ENCODE measurements around the gene PRTFDC1. TPM values are rescaled to one million over a fixed set of nuclear protein-coding genes. Genes with fewer than 3 reads are reported as not detected.

PRTFDC1 gene
- total and polyA plus RNA-seq, 3 experiments from 2014 or later = 1.3 to 1.6 (median 1.5) TPM

DNA sequence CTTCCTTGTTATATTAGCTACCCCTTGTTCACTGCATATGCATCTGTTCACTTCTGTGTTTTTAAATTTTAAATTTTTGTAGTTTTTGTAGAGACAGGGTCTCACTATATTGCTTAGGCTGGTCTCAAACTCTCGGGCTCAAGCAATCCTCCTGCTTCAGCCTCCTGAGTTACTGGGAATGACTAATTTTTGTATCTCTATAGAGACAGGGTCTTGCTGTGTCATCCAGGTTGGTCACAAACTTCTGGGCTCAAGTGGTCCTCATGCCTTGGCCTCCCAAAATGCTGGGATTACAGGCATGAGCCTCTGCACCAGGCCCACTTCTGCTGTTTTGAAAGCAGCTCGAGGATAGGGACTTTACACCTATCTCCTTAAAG, 64.6 kb downstream of the PRTFDC1 start:
- no peak for DNase-seq
- no peaks in the 10 kb centered on the region for H3K9me3 ChIP-seq (ENCODE audit: low read length)
- H3K27ac ChIP-seq (ENCODE audit: low read depth, low read length) = peak overlapping the region; percentile 46
- Mint-ChIP-seq H3K27ac (peak overlapping the region; percentile 72 to 99 (median 96)), H3K4me1 (peaks cover 65 to 95% (median 83%) of the 10 kb centered on the region in 3 donors), H3K36me3 (peaks cover 5 to 23% (median 10%) of the 10 kb centered on the region in 3 donors), H3K9me3 (no peaks in the 10 kb centered on the region), H3K27me3 (no peaks in the 10 kb centered on the region), H3K4me3 (peak overlapping the region; percentile 50 to 88 (median 80))
- H3K27me3 ChIP-seq (ENCODE audit: insufficient read depth, low read length, poor library complexity, severe bottlenecking) = no peaks in the 10 kb centered on the region
- H3K4me3 ChIP-seq (ENCODE audit: low read length) = peak overlapping the region; percentile 36
- POLR2A ChIA-PET = no interaction called here
- no peaks in the 10 kb centered on the region for H3K36me3 ChIP-seq (ENCODE audit: insufficient read depth, low read length)
- H3K4me1 ChIP-seq (ENCODE audit: insufficient read depth, low read length) = peaks cover 64% of the 10 kb centered on the region
- CTCF ChIA-PET = interaction anchor here (1.1 kb wide), 1 partner anchor 165 kb away, joined by 3 read pairs; no protein-coding TSS in a partner anchor

DNA sequence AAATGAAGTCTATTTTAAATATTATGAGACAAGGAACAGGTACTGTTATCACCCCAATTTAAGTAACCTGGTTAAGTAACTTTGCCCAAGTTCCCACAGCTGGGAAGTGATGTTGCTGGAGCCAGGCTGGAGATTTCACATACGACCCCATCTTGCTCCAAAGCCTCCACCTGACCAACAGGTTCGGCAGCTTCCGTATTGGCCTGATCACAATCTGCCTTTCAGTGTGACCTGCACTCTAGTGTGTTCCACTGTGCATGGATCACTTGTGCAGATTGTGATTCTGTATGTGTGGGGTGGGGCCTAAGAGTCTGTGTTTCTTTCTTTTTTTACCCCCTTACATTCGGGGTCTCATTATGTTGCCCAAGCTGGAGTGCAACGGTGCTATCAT, 66.1 kb downstream of the PRTFDC1 start:
- Histone ChIP-seq H3K9me3 (ENCODE audit: low read length) (no peaks in the 10 kb centered on the region), H3K27me3 (ENCODE audit: insufficient read depth, low read length, poor library complexity, severe bottlenecking) (no peaks in the 10 kb centered on the region), H3K4me1 (ENCODE audit: insufficient read depth, low read length) (peaks cover 79% of the 10 kb centered on the region), H3K36me3 (ENCODE audit: insufficient read depth, low read length) (no peaks in the 10 kb centered on the region), H3K4me3 (ENCODE audit: low read length) (no peak overlapping the region), H3K27ac (ENCODE audit: low read depth, low read length) (no peak overlapping the region)
- Mint-ChIP-seq H3K9me3 (no peaks in the 10 kb centered on the region), H3K4me1 (peaks cover 72 to 93% (median 84%) of the 10 kb centered on the region in 3 donors), H3K4me3 (peak overlapping the region in 5 of 7 donors; percentile 8 to 41 (median 26)), H3K36me3 (peaks cover 3 to 16% (median 10%) of the 10 kb centered on the region in 3 donors), H3K27ac (peak overlapping the region in 7 of 8 donors; percentile 63 to 97 (median 80)), H3K27me3 (no peaks in the 10 kb centered on the region)
- CTCF ChIA-PET = interaction anchor here (0.7 to 1.3 kb wide), 2 partner anchors 9 to 16 kb away, joined by 3 read pairs; no protein-coding TSS in a partner anchor
- DNase-seq = no peak
- POLR2A ChIA-PET = no interaction called here

GRCh38 chr10:24885551-24886289, 66.7 kb downstream of the PRTFDC1 start:
- no peaks in the 10 kb centered on the region for H3K27me3 ChIP-seq (ENCODE audit: insufficient read depth, low read length, poor library complexity, severe bottlenecking)
- H3K4me1 ChIP-seq (ENCODE audit: insufficient read depth, low read length) = peaks cover 84% of the 10 kb centered on the region
- H3K4me3 ChIP-seq (ENCODE audit: low read length) = no peak overlapping the region
- no peaks in the 10 kb centered on the region for H3K9me3 ChIP-seq (ENCODE audit: low read length)
- Mint-ChIP-seq H3K36me3 (peaks cover 2 to 14% (median 9%) of the 10 kb centered on the region in 3 donors), H3K4me1 (peaks cover 73 to 93% (median 88%) of the 10 kb centered on the region in 3 donors), H3K4me3 (peak overlapping the region in 4 of 7 donors; percentile 7 to 57 (median 19)), H3K27ac (peak overlapping the region; percentile 15 to 97 (median 74)), H3K27me3 (no peaks in the 10 kb centered on the region), H3K9me3 (no peaks in the 10 kb centered on the region)
- ChIA-PET CTCF (interaction anchor here (1.0 to 1.3 kb wide), 2 partner anchors 9 to 264 kb away, joined by 3 read pairs; no protein-coding TSS in a partner anchor), POLR2A (no interaction called here)
- no peaks in the 10 kb centered on the region for H3K36me3 ChIP-seq (ENCODE audit: insufficient read depth, low read length)
- H3K27ac ChIP-seq (ENCODE audit: low read depth, low read length) = no peak overlapping the region
- no peak for DNase-seq

GRCh38 chr10:24884793-24885192, 67.6 kb downstream of the PRTFDC1 start:
- Mint-ChIP-seq H3K4me1 (peaks cover 66 to 89% (median 83%) of the 10 kb centered on the region in 3 donors), H3K9me3 (no peaks in the 10 kb centered on the region), H3K4me3 (peak overlapping the region in 1 of 7 donors; percentile 6), H3K27me3 (no peaks in the 10 kb centered on the region), H3K27ac (peak overlapping the region; percentile 70 to 92 (median 84)), H3K36me3 (peaks cover 1 to 8% (median 2%) of the 10 kb centered on the region in 3 donors)
- DNase-seq = no peak
- Histone ChIP-seq H3K27ac (ENCODE audit: low read depth, low read length) (no peak overlapping the region), H3K4me3 (ENCODE audit: low read length) (no peak overlapping the region), H3K9me3 (ENCODE audit: low read length) (no peaks in the 10 kb centered on the region), H3K36me3 (ENCODE audit: insufficient read depth, low read length) (no peaks in the 10 kb centered on the region), H3K4me1 (ENCODE audit: insufficient read depth, low read length) (peaks cover 86% of the 10 kb centered on the region), H3K27me3 (ENCODE audit: insufficient read depth, low read length, poor library complexity, severe bottlenecking) (no peaks in the 10 kb centered on the region)
- ChIA-PET CTCF (interaction anchor here (0.8 to 1.3 kb wide), 3 partner anchors 8 to 263 kb away, joined by 3 to 4 read pairs (median 3); no protein-coding TSS in a partner anchor), POLR2A (no interaction called here)

- CTCF ChIA-PET = interaction anchor here (0.8 kb wide), 1 partner anchor 67 kb away, joined by 4 read pairs; no protein-coding TSS in a partner anchor
- no peaks in the 10 kb centered on the region for H3K27me3 Mint-ChIP-seq
- peaks cover 81% of the 10 kb centered on the region for H3K4me1 ChIP-seq (ENCODE audit: insufficient read depth, low read length)
- POLR2A ChIA-PET = interaction anchor here (1.3 kb wide), 1 partner anchor 10 kb away, joined by 3 read pairs; no protein-coding TSS in a partner anchor
- peaks cover 61 to 86% (median 79%) of the 10 kb centered on the region in 3 donors for H3K4me1 Mint-ChIP-seq
- H3K27ac Mint-ChIP-seq = peak overlapping the region; percentile 70 to 92 (median 81)
- no peak overlapping the region for H3K4me3 ChIP-seq (ENCODE audit: low read length)
- H3K9me3 ChIP-seq (ENCODE audit: low read length) = no peaks in the 10 kb centered on the region
- no peak overlapping the region for H3K27ac ChIP-seq (ENCODE audit: low read depth, low read length)
- H3K27me3 ChIP-seq (ENCODE audit: insufficient read depth, low read length, poor library complexity, severe bottlenecking) = no peaks in the 10 kb centered on the region
- peaks cover 1 to 7% (median 2%) of the 10 kb centered on the region in 3 donors for H3K36me3 Mint-ChIP-seq
- H3K36me3 ChIP-seq (ENCODE audit: insufficient read depth, low read length) = no peaks in the 10 kb centered on the region
- no peaks in the 10 kb centered on the region for H3K9me3 Mint-ChIP-seq
- peak overlapping the region in 2 of 7 donors; percentile 2 to 6 for H3K4me3 Mint-ChIP-seq
- no peak for DNase-seq
These were observed 68.1 kb downstream of the PRTFDC1 start for GRCh38 chr10:24884316-24884715.

GRCh38 chr10:24883176-24883575, 69.2 kb downstream of the PRTFDC1 start:
- no peaks in the 10 kb centered on the region for H3K9me3 ChIP-seq (ENCODE audit: low read length)
- no peaks in the 10 kb centered on the region for H3K9me3 Mint-ChIP-seq
- DNase-seq = no peak
- ChIA-PET POLR2A (interaction anchor here (1.3 kb wide), 1 partner anchor 11 kb away, joined by 3 read pairs; no protein-coding TSS in a partner anchor), CTCF (interaction anchor here (1.5 to 2.0 kb wide), 2 partner anchors 69 to 159 kb away, joined by 6 to 8 read pairs; partner anchors contain the start of gene PRTFDC1)
- no peaks in the 10 kb centered on the region for H3K27me3 ChIP-seq (ENCODE audit: insufficient read depth, low read length, poor library complexity, severe bottlenecking)
- no peak overlapping the region for H3K4me3 ChIP-seq (ENCODE audit: low read length)
- peak overlapping the region; percentile 37 to 93 (median 90) for H3K27ac Mint-ChIP-seq
- no peaks in the 10 kb centered on the region for H3K36me3 ChIP-seq (ENCODE audit: insufficient read depth, low read length)
- peaks cover 71% of the 10 kb centered on the region for H3K4me1 ChIP-seq (ENCODE audit: insufficient read depth, low read length)
- H3K36me3 Mint-ChIP-seq = peaks cover 0 to 3% (median 2%) of the 10 kb centered on the region in 3 donors
- no peaks in the 10 kb centered on the region for H3K27me3 Mint-ChIP-seq
- H3K4me3 Mint-ChIP-seq = peak overlapping the region in 5 of 7 donors; percentile 31 to 60 (median 49)
- H3K4me1 Mint-ChIP-seq = peaks cover 50 to 75% (median 67%) of the 10 kb centered on the region in 3 donors
- no peak overlapping the region for H3K27ac ChIP-seq (ENCODE audit: low read depth, low read length)

GRCh38 chr10:24882047-24882698, 70.2 kb downstream of the PRTFDC1 start:
- POLR2A ChIA-PET = interaction anchor here (1.0 kb wide), 1 partner anchor 157 kb away, joined by 4 read pairs; no protein-coding TSS in a partner anchor
- H3K4me3 ChIP-seq (ENCODE audit: low read length) = peak overlapping the region; percentile 48

More at GRCh38 chr10:24882047-24882698, 70.2 kb downstream of the PRTFDC1 start:
- peaks cover 0 to 4% (median 2%) of the 10 kb centered on the region in 3 donors for H3K36me3 Mint-ChIP-seq
- no peaks in the 10 kb centered on the region for H3K27me3 Mint-ChIP-seq
- peak; percentile 4 to 76 (median 61) for DNase-seq
- peaks cover 40 to 65% (median 57%) of the 10 kb centered on the region in 3 donors for H3K4me1 Mint-ChIP-seq
- no peaks in the 10 kb centered on the region for H3K9me3 ChIP-seq (ENCODE audit: low read length)
- H3K4me3 Mint-ChIP-seq = peak overlapping the region; percentile 73 to 91 (median 85)
- no peaks in the 10 kb centered on the region for H3K36me3 ChIP-seq (ENCODE audit: insufficient read depth, low read length)
- no peak overlapping the region for H3K27ac ChIP-seq (ENCODE audit: low read depth, low read length)
- H3K27ac Mint-ChIP-seq = peak overlapping the region; percentile 79 to 98 (median 95)
- CTCF ChIA-PET = interaction anchor here (1.0 to 2.0 kb wide), 5 partner anchors 9 to 158 kb away, joined by 3 to 8 read pairs (median 6); partner anchors contain the start of gene PRTFDC1
- H3K27me3 ChIP-seq (ENCODE audit: insufficient read depth, low read length, poor library complexity, severe bottlenecking) = no peaks in the 10 kb centered on the region
- no peaks in the 10 kb centered on the region for H3K9me3 Mint-ChIP-seq
- peaks cover 61% of the 10 kb centered on the region for H3K4me1 ChIP-seq (ENCODE audit: insufficient read depth, low read length)

Data from CD8-positive, alpha-beta memory T cell (primary cell).